ENCODE results near the gene SIL1. TPM values are rescaled to one million over a fixed set of nuclear protein-coding genes. Genes with fewer than 3 reads are reported as not detected.

SIL1 gene
- total and polyA plus RNA-seq, 2 donors (not counting 3 experiments of a cell fraction or from before 2014, with no cell fraction given) = 47.6 to 67.2 TPM

DNA sequence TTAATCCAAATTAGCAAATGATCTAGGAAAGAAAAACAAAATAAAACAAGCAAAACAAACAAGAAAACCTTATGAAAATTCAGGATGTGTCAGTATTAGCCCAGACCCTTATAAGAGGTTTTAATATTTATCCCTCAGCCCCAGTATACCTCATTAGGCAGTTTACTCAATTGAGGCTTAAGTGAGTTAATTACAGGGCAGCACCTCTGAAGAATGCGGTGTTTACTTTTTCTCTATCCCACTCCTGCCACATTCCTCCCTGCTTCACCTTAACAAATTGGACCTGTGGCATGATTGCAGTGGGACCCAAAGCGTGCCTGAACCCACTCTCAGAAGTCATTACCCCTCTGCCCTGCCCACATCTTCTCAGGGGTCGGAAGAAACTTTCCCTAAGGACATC, 67.1 kb downstream of the SIL1 start:
- no peak overlapping the region for H3K9ac ChIP-seq (replicated peaks; ENCODE audit: extremely low read depth, insufficient read depth, low read length)
- H3K4me2 ChIP-seq (ENCODE audit: insufficient read depth, low read length) = no peak overlapping the region
- H4K20me1 ChIP-seq (replicated peaks; ENCODE audit: control insufficient read depth, extremely low read depth, insufficient read depth, low read length) = no peaks in the 10 kb centered on the region
- CTCF ChIA-PET = no interaction called here
- intact Hi-C loops (cut with micrococcal nuclease) (no loop called here), dilution Hi-C loops (cut with MboI; ENCODE audit: extremely low pct_ligation_motif_present, low sequenced_read_pairs) (no loop called here)
- H3K27ac ChIP-seq (ENCODE audit: insufficient read depth, low read depth, low read length) = no peak overlapping the region
- no peaks in the 10 kb centered on the region for H3K9me1 ChIP-seq (replicated peaks; ENCODE audit: control insufficient read depth, extremely low read depth, insufficient read depth, low read length)
- no peaks in the 10 kb centered on the region for H3K79me2 ChIP-seq (ENCODE audit: control insufficient read depth, insufficient read depth, low read length)
- no peaks in the 10 kb centered on the region for H3K36me3 ChIP-seq (ENCODE audit: control insufficient read depth in 2 of 2, extremely low read depth in 1 of 2, insufficient read depth in 2 of 2, low read length in 2 of 2)
- H3K27me3 ChIP-seq (ENCODE audit: control insufficient read depth in 2 of 2, insufficient read depth in 2 of 2, low read length in 2 of 2) = no peaks in the 10 kb centered on the region
- FAIRE-seq (no peak), DNase-seq (ENCODE audit: low read depth, low spot score) (no peak)
- H3K9me3 ChIP-seq (replicated peaks; ENCODE audit: control insufficient read depth, insufficient read depth, low read length) = no peaks in the 10 kb centered on the region
- H3K4me3 ChIP-seq (replicated peaks in 1 of 3; ENCODE audit: insufficient read depth in 1 of 3, low read depth in 1 of 3, low read length in 3 of 3) = no peak overlapping the region
- TF ChIP-seq GATA2 (IDR thresholded peaks at IDR 0.05; ENCODE audit: insufficient read depth, insufficient read length, low read depth, low read length) (no peak), POLR2A (IDR thresholded peaks at IDR 0.05; ENCODE audit: low read depth, low read length) (no peak), POLR2AphosphoS5 (IDR thresholded peaks at IDR 0.05; ENCODE audit: insufficient read depth, low read depth, low read length) (no peak), MYC (IDR thresholded peaks at IDR 0.05; ENCODE audit: low read depth, low read length) (no peak), JUN (IDR thresholded peaks at IDR 0.05; ENCODE audit: borderline replicate concordance, insufficient read depth, insufficient read length, low read depth) (no peak), EZH2 (IDR thresholded peaks at IDR 0.05; ENCODE audit: borderline replicate concordance, low read depth, low read length, severe bottlenecking) (no peak)
- TF ChIP-seq, protein P1, sequence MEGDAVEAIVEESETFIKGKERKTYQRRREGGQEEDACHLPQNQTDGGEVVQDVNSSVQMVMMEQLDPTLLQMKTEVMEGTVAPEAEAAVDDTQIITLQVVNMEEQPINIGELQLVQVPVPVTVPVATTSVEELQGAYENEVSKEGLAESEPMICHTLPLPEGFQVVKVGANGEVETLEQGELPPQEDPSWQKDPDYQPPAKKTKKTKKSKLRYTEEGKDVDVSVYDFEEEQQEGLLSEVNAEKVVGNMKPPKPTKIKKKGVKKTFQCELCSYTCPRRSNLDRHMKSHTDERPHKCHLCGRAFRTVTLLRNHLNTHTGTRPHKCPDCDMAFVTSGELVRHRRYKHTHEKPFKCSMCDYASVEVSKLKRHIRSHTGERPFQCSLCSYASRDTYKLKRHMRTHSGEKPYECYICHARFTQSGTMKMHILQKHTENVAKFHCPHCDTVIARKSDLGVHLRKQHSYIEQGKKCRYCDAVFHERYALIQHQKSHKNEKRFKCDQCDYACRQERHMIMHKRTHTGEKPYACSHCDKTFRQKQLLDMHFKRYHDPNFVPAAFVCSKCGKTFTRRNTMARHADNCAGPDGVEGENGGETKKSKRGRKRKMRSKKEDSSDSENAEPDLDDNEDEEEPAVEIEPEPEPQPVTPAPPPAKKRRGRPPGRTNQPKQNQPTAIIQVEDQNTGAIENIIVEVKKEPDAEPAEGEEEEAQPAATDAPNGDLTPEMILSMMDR (IDR thresholded peaks at IDR 0.05; ENCODE audit: extremely low read depth in 1 of 2, insufficient read depth in 1 of 2, low read depth in 1 of 2, low read length in 2 of 2) = no peak
- TF ChIP-seq, protein P2, sequence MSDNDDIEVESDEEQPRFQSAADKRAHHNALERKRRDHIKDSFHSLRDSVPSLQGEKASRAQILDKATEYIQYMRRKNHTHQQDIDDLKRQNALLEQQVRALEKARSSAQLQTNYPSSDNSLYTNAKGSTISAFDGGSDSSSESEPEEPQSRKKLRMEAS (IDR thresholded peaks at IDR 0.05; ENCODE audit: insufficient read depth, insufficient read length) = no peak
- POLR2A ChIA-PET = no interaction called here
- H3K4me1 ChIP-seq (ENCODE audit: control insufficient read depth, extremely low read depth, insufficient read depth, low read length) = no peaks in the 10 kb centered on the region
- BruUV-seq (replicated peaks) = no TSS peak
- no peak overlapping the region for H2AFZ ChIP-seq (ENCODE audit: low read depth, low read length)
